ENCODE results near the gene NTSR1.
A peak's percentile ranks its signal among the peaks of the same experiment; 100 is the strongest.

NTSR1 gene

GRCh38 chr20:62701161-62702012, 7.2 kb upstream of the NTSR1 start:
- DNase-seq, result no peak
- H3K4me3 ChIP-seq (ENCODE audit: low read depth, low read length), result no peak overlapping the region
- no peaks in the 10 kb centered on the region for H3K27me3 ChIP-seq (replicated peaks)
- H3K27ac ChIP-seq, result no peak overlapping the region
- TF ChIP-seq CTCF (IDR thresholded peaks at IDR 0.05; ENCODE audit: low read depth, low read length, missing control alignments), result no peak
- H3K36me3 ChIP-seq (replicated peaks), result no peaks in the 10 kb centered on the region
- in situ Hi-C loops (cut with HindIII; ENCODE audit: low pct_ligation_motif_present, low sequenced_read_pairs), result no loop called here

- no peak overlapping the region for H3K4me3 ChIP-seq (ENCODE audit: low read depth, low read length)
- no peak overlapping the region for H3K27ac ChIP-seq
- no peaks in the 10 kb centered on the region for H3K27me3 ChIP-seq (replicated peaks)
- TF ChIP-seq CTCF (IDR thresholded peaks at IDR 0.05; ENCODE audit: low read depth, low read length, missing control alignments), result no peak
- in situ Hi-C loops (cut with HindIII; ENCODE audit: low pct_ligation_motif_present, low sequenced_read_pairs), result no loop called here
- no peak for DNase-seq
- H3K36me3 ChIP-seq (replicated peaks), result no peaks in the 10 kb centered on the region
Measured at GRCh38 chr20:62702013-62702300, 6.7 kb upstream of the NTSR1 start.

GRCh38 chr20:62702895-62703852, 5.5 kb upstream of the NTSR1 start:
- Histone ChIP-seq H3K4me3 (ENCODE audit: low read depth, low read length) (no peak overlapping the region), H3K36me3 (replicated peaks) (no peaks in the 10 kb centered on the region), H3K27ac (peak overlapping the region; percentile 71), H3K27me3 (replicated peaks) (peaks cover 4% of the 10 kb centered on the region)
- DNase-seq, result peak; percentile 85
- in situ Hi-C loops (cut with HindIII; ENCODE audit: low pct_ligation_motif_present, low sequenced_read_pairs), result no loop called here
- TF ChIP-seq CTCF (IDR thresholded peaks at IDR 0.05; ENCODE audit: low read depth, low read length, missing control alignments), result peak; percentile 67

GRCh38 chr20:62703853-62704228, 4.8 kb upstream of the NTSR1 start:
- Histone ChIP-seq H3K4me3 (ENCODE audit: low read depth, low read length) (no peak overlapping the region), H3K36me3 (replicated peaks) (no peaks in the 10 kb centered on the region), H3K27me3 (replicated peaks) (peaks cover 10% of the 10 kb centered on the region), H3K27ac (peak overlapping the region; percentile 71)
- TF ChIP-seq CTCF (IDR thresholded peaks at IDR 0.05; ENCODE audit: low read depth, low read length, missing control alignments), result no peak
- in situ Hi-C loops (cut with HindIII; ENCODE audit: low pct_ligation_motif_present, low sequenced_read_pairs), result no loop called here
- no peak for DNase-seq

GRCh38 chr20:62704341-62704948, 4.2 kb upstream of the NTSR1 start:
- H3K27me3 ChIP-seq (replicated peaks), result peaks cover 16% of the 10 kb centered on the region
- peak; percentile 86 for DNase-seq
- H3K27ac ChIP-seq, result peak overlapping the region; percentile 71
- no peaks in the 10 kb centered on the region for H3K36me3 ChIP-seq (replicated peaks)
- no peak for TF ChIP-seq CTCF (IDR thresholded peaks at IDR 0.05; ENCODE audit: low read depth, low read length, missing control alignments)
- in situ Hi-C loops (cut with HindIII; ENCODE audit: low pct_ligation_motif_present, low sequenced_read_pairs), result no loop called here
- no peak overlapping the region for H3K4me3 ChIP-seq (ENCODE audit: low read depth, low read length)
